Left lung (tissue), 10 donors: ENCODE results near the gene FAM117A. TPM values are rescaled to one million over a fixed set of nuclear protein-coding genes. Genes with fewer than 3 reads are reported as not detected.

ENCODE experiments used
- ATAC-seq: fragments of 200-7000 bp; cut with Tn5 transposase; one replicate; pipeline ENCODE4 v1.9.1; 2020; ENCODE audit warnings: moderate library complexity
- DNase-seq, 4 donors: peaks; one replicate each; pipeline ENCODE4 v3.0.0-alpha.2; 2013 to 2020
- H3K27ac ChIP-seq, 2 donors: fragments of 200-600 bp; sonication (generic) in 1 of 2; one replicate each; pipeline versions ENCODE4 v1.5.0 to v1.8.0; 2020 to 2021
- H3K27me3 ChIP-seq, 2 donors: fragments of 200-600 bp; sonication (generic) in 1 of 2; one replicate each; pipeline versions ENCODE4 v1.5.0 to v1.8.0; 2020 to 2021
- H3K36me3 ChIP-seq, 2 donors: fragments of 200-600 bp; sonication (generic) in 1 of 2; one replicate each; pipeline versions ENCODE4 v1.5.0 to v1.8.0; 2020 to 2021
- H3K4me1 ChIP-seq, 2 donors: fragments of 200-600 bp; one replicate each; pipeline ENCODE4 v1.8.0; 2021
- H3K4me3 ChIP-seq, 2 donors: fragments of 200-600 bp; sonication (generic) in 1 of 2; one replicate each; pipeline versions ENCODE4 v1.5.0 to v1.8.0; 2020 to 2021; ENCODE audit warnings: mild to moderate bottlenecking in 1 of 2
- H3K9me3 ChIP-seq, 2 donors: fragments of 200-600 bp; sonication (generic) in 1 of 2; one replicate each; pipeline versions ENCODE4 v1.5.0 to v1.8.0; 2020 to 2021
- intact Hi-C, 2 donors: fragments of 100-400 bp; cut with DNase I; formaldehyde crosslinking; loops; one replicate each; pipeline versions ENCODE4 v1.11.2 to v1.14.2; 2022
- polyA plus RNA-seq, 6 donors: library from polyadenylated mRNA; unstranded; fragments of 120-200 nt; gene quantifications; one replicate each; pipeline ENCODE4 v1.2.1, GENCODE V29; 2013; ENCODE audit not compliant: insufficient read length in 6 of 6
- total RNA-seq, 2 donors: library from RNA; stranded (reverse); fragmentation: NEBNext Ultra II Directional; extraction: Animal tissue kit (Norgen Biotek cat#: 25700); gene quantifications; one replicate each; pipeline ENCODE4 v1.2.1, GENCODE V29; 2021
- TF ChIP-seq, protein P1 (sequence below), 2 donors: fragments of 200-600 bp; sonication (generic) in 1 of 2; IDR thresholded peaks; one replicate each; pipeline versions ENCODE4 v1.5.0 to v1.8.0; 2021; ENCODE audit warnings: antibody characterized with exemption in 2 of 2
- donor health status: DM: no; HTN: yes; CAD: no.
- donor health status: DM: no; HTN: no; CAD: no.

Gene FAM117A
- total and polyA plus RNA-seq, 8 donors: 11.9 to 27.1 (median 24.1) TPM

- DNase-seq (peak in 1 of 4 donors; percentile 41), ATAC-seq (peak; percentile 86)
- TF ChIP-seq, protein P1, sequence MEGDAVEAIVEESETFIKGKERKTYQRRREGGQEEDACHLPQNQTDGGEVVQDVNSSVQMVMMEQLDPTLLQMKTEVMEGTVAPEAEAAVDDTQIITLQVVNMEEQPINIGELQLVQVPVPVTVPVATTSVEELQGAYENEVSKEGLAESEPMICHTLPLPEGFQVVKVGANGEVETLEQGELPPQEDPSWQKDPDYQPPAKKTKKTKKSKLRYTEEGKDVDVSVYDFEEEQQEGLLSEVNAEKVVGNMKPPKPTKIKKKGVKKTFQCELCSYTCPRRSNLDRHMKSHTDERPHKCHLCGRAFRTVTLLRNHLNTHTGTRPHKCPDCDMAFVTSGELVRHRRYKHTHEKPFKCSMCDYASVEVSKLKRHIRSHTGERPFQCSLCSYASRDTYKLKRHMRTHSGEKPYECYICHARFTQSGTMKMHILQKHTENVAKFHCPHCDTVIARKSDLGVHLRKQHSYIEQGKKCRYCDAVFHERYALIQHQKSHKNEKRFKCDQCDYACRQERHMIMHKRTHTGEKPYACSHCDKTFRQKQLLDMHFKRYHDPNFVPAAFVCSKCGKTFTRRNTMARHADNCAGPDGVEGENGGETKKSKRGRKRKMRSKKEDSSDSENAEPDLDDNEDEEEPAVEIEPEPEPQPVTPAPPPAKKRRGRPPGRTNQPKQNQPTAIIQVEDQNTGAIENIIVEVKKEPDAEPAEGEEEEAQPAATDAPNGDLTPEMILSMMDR (IDR thresholded peaks at IDR 0.05): peak; percentile 93 to 94
- H3K4me3 ChIP-seq: no peak overlapping the region
- peaks cover 4 to 12% of the 10 kb centered on the region in 2 donors for H3K4me1 ChIP-seq
- H3K27ac ChIP-seq: no peak overlapping the region
- no peaks in the 10 kb centered on the region for H3K27me3 ChIP-seq
- peaks cover 0 to 6% of the 10 kb centered on the region in 2 donors for H3K36me3 ChIP-seq
- no peaks in the 10 kb centered on the region for H3K9me3 ChIP-seq
- intact Hi-C loops: loop anchor here (2.0 to 10.0 kb wide), 2 partner anchors 120 to 124 kb away; partner anchors contain the start of gene NXPH3 (in 1 of the 2)
Measured at GRCh38 chr17:49694847-49695697, 68.9 kb downstream of the FAM117A start.

GRCh38 chr17:49692751-49693150 lies 71.2 kb downstream of the FAM117A start:
- TF ChIP-seq, protein P1 (IDR thresholded peaks at IDR 0.05): no peak
- Histone ChIP-seq H3K4me1 (peaks cover 12 to 35% of the 10 kb centered on the region in 2 donors), H3K36me3 (no peaks in the 10 kb centered on the region), H3K9me3 (no peaks in the 10 kb centered on the region), H3K27me3 (no peaks in the 10 kb centered on the region), H3K27ac (no peak overlapping the region), H3K4me3 (no peak overlapping the region)
- no peak for DNase-seq
- intact Hi-C loops: loop anchor here in 1 of 2 donors (10.0 kb wide), 1 partner anchor 118 kb away; the partner anchor contains the start of gene NXPH3
- no peak for ATAC-seq

DNA sequence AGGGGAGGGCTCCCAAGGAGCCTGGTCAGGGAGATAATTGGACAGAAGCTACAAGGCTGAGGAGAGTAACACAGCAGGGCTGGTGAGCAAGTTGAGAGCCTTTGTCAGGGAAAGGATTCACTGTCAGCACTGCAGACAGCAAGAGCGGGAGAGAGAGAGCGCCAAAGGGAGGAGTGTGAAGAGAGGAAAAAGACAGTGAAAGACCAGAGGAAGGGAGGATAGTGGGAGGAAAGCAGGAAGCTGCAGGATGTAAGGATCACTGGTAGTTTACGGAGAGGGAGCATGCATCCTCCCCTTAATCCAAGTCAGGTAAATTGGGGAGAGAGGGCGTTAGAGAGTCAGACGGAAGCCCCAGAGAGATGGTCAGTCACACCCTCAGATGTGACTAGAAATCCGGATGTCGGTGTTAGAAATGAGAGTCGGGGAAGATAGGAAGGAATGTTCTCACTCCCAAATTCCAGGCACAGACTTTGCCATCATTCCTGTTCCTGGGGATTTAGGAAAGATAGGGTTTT lies 72.2 kb downstream of the FAM117A start:
- Histone ChIP-seq H3K27me3 (no peaks in the 10 kb centered on the region), H3K9me3 (no peaks in the 10 kb centered on the region), H3K27ac (peak overlapping the region; percentile 20 to 34), H3K4me1 (peaks cover 12 to 43% of the 10 kb centered on the region in 2 donors), H3K36me3 (no peaks in the 10 kb centered on the region), H3K4me3 (no peak overlapping the region)
- ATAC-seq (no peak), DNase-seq (no peak)
- intact Hi-C loops: loop anchor here in 1 of 2 donors (10.0 kb wide), 1 partner anchor 117 kb away; the partner anchor contains the start of gene NXPH3
- TF ChIP-seq, protein P1 (IDR thresholded peaks at IDR 0.05): no peak

DNA sequence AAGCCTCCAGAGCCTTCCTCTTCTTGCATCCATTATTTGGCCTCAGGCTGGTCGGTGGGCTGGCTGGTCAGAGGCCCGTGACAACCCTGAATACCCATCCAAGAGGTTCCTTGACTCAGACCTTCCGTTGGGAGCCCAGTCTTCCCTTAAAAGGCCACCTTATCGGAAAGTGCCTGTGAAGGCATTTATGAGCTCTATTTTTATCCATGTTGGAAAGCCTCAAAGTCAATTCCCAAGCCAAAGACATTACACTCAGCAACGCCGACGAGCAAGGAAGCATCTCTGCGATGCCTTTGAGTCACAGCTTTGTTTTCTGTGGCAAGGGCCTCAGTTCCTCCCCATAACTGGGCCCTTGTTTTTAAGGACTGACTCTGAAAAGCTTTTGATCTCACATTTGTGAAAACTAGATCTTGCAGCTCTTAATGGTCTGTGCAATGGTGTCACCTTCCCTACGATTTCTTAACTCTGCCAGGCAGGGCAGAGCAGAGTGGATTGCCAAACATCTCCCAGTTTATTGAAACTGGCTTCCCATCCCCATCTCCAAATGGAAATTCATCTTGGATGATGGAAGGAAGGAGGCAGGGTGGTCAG lies 72.8 kb downstream of the FAM117A start:
- Histone ChIP-seq H3K4me1 (peaks cover 12 to 40% of the 10 kb centered on the region in 2 donors), H3K27ac (peak overlapping the region; percentile 20 to 34), H3K9me3 (no peaks in the 10 kb centered on the region), H3K36me3 (no peaks in the 10 kb centered on the region), H3K27me3 (no peaks in the 10 kb centered on the region), H3K4me3 (no peak overlapping the region)
- TF ChIP-seq, protein P1 (IDR thresholded peaks at IDR 0.05): no peak
- no peak for ATAC-seq
- DNase-seq: no peak
- intact Hi-C loops: loop anchor here in 1 of 2 donors (10.0 kb wide), 1 partner anchor 116 kb away; the partner anchor contains the start of gene NXPH3
